H1 (cell line): ENCODE results near the gene CNGB1.

Source experiments
- BACH1 ChIP-seq: IDR thresholded peaks from 2 replicates; pipeline ENCODE4 v1.6.1; 2012; ENCODE audit warnings: low read length, improper control_type of control experiment
- EP300 ChIP-seq, 2 experiments: IDR thresholded peaks; 1 replicate in 1 of 2; 2 replicates in 1 of 2; pipeline ENCODE4 v1.6.1; 2011 to 2012; ENCODE audit warnings: low read depth in 2 of 2, low read length in 2 of 2, mild to moderate bottlenecking in 2 of 2, borderline replicate concordance in 1 of 2, inconsistent platforms in 1 of 2, moderate library complexity in 1 of 2
- EZH2 ChIP-seq: fragments of 200-600 bp; sonication (generic); IDR thresholded peaks from 2 replicates; pipeline ENCODE4 v1.7.1; 2012; ENCODE audit warnings: low read depth, mild to moderate bottlenecking, moderate library complexity, low read length, inconsistent platforms; ENCODE audit not compliant: severe bottlenecking
- FOSL1 ChIP-seq: IDR thresholded peaks from 2 replicates; pipeline ENCODE4 v1.6.1; 2011; ENCODE audit warnings: mild to moderate bottlenecking, low read depth, low read length, moderate library complexity; ENCODE audit not compliant: insufficient read depth
- POLR2A ChIP-seq, 2 experiments: IDR thresholded peaks; 1 replicate in 1 of 2; 2 replicates in 1 of 2; pipeline ENCODE4 v1.6.1; 2011; ENCODE audit warnings: low read depth in 2 of 2, low read length in 2 of 2, mild to moderate bottlenecking in 2 of 2; ENCODE audit errors: control extremely low read depth in 1 of 2
- POLR2AphosphoS5 ChIP-seq: IDR thresholded peaks from 2 replicates; pipeline ENCODE4 v1.6.1; 2011; ENCODE audit warnings: low read depth, low read length
- SIX5 ChIP-seq: IDR thresholded peaks from 2 replicates; pipeline ENCODE4 v1.6.1; 2011; ENCODE audit warnings: mild to moderate bottlenecking, low read depth, low read length
- SP1 ChIP-seq: IDR thresholded peaks from 2 replicates; pipeline ENCODE4 v1.6.1; 2011; ENCODE audit warnings: low read depth, low read length
- SUZ12 ChIP-seq: fragments of 200-600 bp; sonication (generic); IDR thresholded peaks from 2 replicates; pipeline ENCODE4 v1.6.1; 2012; ENCODE audit warnings: mild to moderate bottlenecking, inconsistent platforms, low read length, moderate library complexity, mixed read lengths
- TF ChIP-seq, protein P1 (sequence below), 3 experiments: IDR thresholded peaks; 1 replicate in 2 of 3; 2 replicates in 1 of 3; pipeline versions ENCODE4 v1.5.1 to v1.6.1; 2011; ENCODE audit warnings: low read length in 3 of 3, mild to moderate bottlenecking in 3 of 3, inconsistent platforms in 2 of 3, low read depth in 1 of 3, moderate library complexity in 1 of 3; ENCODE audit not compliant: insufficient read depth in 1 of 3; ENCODE audit errors: control extremely low read depth in 1 of 3

DNA sequence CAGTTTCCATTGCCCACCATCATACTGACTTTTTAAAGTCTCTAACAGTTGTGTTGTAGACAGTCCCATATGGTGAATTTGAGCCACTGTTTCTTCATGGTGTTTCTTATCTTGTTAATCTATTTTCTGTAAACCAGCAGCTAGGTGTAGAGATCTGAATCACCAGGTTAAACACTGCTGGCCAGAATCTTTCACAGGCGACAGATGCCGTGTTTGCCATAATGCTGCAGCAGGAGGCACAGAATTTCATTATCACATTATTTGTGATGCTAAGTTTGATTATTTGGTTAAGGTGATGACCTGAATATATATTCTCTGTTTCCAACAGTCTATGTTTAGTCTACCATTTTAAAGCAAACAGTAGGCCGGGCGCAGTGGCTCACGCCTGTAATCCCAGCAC, 11.5 kb upstream of the CNGB1 start:
- TF ChIP-seq, protein P1, sequence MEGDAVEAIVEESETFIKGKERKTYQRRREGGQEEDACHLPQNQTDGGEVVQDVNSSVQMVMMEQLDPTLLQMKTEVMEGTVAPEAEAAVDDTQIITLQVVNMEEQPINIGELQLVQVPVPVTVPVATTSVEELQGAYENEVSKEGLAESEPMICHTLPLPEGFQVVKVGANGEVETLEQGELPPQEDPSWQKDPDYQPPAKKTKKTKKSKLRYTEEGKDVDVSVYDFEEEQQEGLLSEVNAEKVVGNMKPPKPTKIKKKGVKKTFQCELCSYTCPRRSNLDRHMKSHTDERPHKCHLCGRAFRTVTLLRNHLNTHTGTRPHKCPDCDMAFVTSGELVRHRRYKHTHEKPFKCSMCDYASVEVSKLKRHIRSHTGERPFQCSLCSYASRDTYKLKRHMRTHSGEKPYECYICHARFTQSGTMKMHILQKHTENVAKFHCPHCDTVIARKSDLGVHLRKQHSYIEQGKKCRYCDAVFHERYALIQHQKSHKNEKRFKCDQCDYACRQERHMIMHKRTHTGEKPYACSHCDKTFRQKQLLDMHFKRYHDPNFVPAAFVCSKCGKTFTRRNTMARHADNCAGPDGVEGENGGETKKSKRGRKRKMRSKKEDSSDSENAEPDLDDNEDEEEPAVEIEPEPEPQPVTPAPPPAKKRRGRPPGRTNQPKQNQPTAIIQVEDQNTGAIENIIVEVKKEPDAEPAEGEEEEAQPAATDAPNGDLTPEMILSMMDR (IDR thresholded peaks at IDR 0.05; ENCODE audit: control extremely low read depth in 1 of 3, insufficient read depth in 1 of 3, low read depth in 1 of 3, low read length in 3 of 3), result no peak
- no peak for TF ChIP-seq EZH2
- no peak for TF ChIP-seq POLR2A (IDR thresholded peaks at IDR 0.05; ENCODE audit: control extremely low read depth in 1 of 2, low read depth in 2 of 2, low read length in 2 of 2)
- no peak for TF ChIP-seq SUZ12
- TF ChIP-seq EP300 (IDR thresholded peaks at IDR 0.05; ENCODE audit: borderline replicate concordance in 1 of 2, low read depth in 2 of 2, low read length in 2 of 2), result no peak
- no peak for TF ChIP-seq FOSL1
- TF ChIP-seq SP1, result no peak
- TF ChIP-seq POLR2AphosphoS5, result no peak
- no peak for TF ChIP-seq SIX5
- TF ChIP-seq BACH1, result no peak
